ENCODE results near the gene ZBTB9.
A peak's percentile ranks its signal among the peaks of the same experiment; 100 is the strongest.

DNA sequence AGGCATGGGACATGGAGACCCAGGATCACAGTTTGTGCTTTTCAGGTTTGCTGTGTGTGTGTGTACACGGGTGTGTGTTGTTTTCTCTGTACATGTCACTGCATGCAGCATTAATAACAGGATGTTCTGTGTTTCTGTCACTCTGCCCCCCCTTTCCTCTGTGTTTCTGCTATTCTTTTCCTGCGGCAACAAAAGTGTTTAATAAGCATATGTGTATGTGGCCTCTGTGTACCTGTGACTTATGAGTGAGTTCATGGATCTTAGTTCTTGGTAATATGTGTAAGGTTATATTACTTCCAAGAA lies 24.7 kb upstream of the ZBTB9 start:
- TF ChIP-seq, protein P1, sequence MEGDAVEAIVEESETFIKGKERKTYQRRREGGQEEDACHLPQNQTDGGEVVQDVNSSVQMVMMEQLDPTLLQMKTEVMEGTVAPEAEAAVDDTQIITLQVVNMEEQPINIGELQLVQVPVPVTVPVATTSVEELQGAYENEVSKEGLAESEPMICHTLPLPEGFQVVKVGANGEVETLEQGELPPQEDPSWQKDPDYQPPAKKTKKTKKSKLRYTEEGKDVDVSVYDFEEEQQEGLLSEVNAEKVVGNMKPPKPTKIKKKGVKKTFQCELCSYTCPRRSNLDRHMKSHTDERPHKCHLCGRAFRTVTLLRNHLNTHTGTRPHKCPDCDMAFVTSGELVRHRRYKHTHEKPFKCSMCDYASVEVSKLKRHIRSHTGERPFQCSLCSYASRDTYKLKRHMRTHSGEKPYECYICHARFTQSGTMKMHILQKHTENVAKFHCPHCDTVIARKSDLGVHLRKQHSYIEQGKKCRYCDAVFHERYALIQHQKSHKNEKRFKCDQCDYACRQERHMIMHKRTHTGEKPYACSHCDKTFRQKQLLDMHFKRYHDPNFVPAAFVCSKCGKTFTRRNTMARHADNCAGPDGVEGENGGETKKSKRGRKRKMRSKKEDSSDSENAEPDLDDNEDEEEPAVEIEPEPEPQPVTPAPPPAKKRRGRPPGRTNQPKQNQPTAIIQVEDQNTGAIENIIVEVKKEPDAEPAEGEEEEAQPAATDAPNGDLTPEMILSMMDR (IDR thresholded peaks at IDR 0.05): no peak
- TF ChIP-seq POLR2A (IDR thresholded peaks at IDR 0.05): no peak
- peak in 1 of 2 donors; percentile 20 for TF ChIP-seq POLR2AphosphoS5 (IDR thresholded peaks at IDR 0.05; ENCODE audit: insufficient read depth in 1 of 2, low read depth in 1 of 2)

Measured in vagina (tissue), 2 donors.